ENCODE results near the gene RAB20.

Gene RAB20

GRCh38 chr13:110507678-110508381 lies 53.7 kb downstream of the RAB20 start:
- no peak for DNase-seq (ENCODE audit: extremely low read depth, low read depth)
- no peak for TF ChIP-seq CTCF (IDR thresholded peaks at IDR 0.05; ENCODE audit: low read depth, low read length)

- no peak for TF ChIP-seq CTCF (IDR thresholded peaks at IDR 0.05; ENCODE audit: low read depth, low read length)
Observed at GRCh38 chr13:110506859-110507566, 54.5 kb downstream of the RAB20 start.

GRCh38 chr13:110506396-110506795 lies 55.1 kb downstream of the RAB20 start:
- no peak for TF ChIP-seq CTCF (IDR thresholded peaks at IDR 0.05; ENCODE audit: low read depth, low read length)
- no peak for DNase-seq (ENCODE audit: extremely low read depth, low read depth)

More at GRCh38 chr13:110506859-110507566, 54.5 kb downstream of the RAB20 start:
- DNase-seq (ENCODE audit: extremely low read depth, low read depth): no peak

- DNase-seq (ENCODE audit: extremely low read depth, low read depth): no peak
- TF ChIP-seq CTCF (IDR thresholded peaks at IDR 0.05; ENCODE audit: low read depth, low read length): no peak
Observed at GRCh38 chr13:110505594-110505993, 55.9 kb downstream of the RAB20 start.

GRCh38 chr13:110503979-110504499 lies 57.5 kb downstream of the RAB20 start:
- DNase-seq (ENCODE audit: extremely low read depth, low read depth): no peak
- TF ChIP-seq CTCF (IDR thresholded peaks at IDR 0.05; ENCODE audit: low read depth, low read length): no peak

- no peak for DNase-seq (ENCODE audit: extremely low read depth, low read depth)
- TF ChIP-seq CTCF (IDR thresholded peaks at IDR 0.05; ENCODE audit: low read depth, low read length): no peak
Observed at GRCh38 chr13:110503037-110503901, 58.3 kb downstream of the RAB20 start.

All from AG09319 (cell line).